SK-N-SH treated with all-trans-retinoic acid at 6 μM for 48 hours (cell line): Measurements from ENCODE around the gene OR12D2.

ENCODE experiments used
- ESRRG ChIP-seq: fragments of 250-450 bp; sonication (Bioruptor Pico); IDR thresholded peaks from 2 replicates; pipeline ENCODE4 v1.6.1; 2021; ENCODE audit warnings: mild to moderate bottlenecking
- PPARA ChIP-seq: fragments of 250-450 bp; sonication (Bioruptor Pico); IDR thresholded peaks from 2 replicates; pipeline ENCODE4 v1.5.0; 2020; ENCODE audit warnings: mild to moderate bottlenecking, borderline replicate concordance
- TF ChIP-seq, protein P1 (sequence below): fragments of 250-450 bp; sonication (Bioruptor Pico); IDR thresholded peaks from 2 replicates; pipeline ENCODE4 v1.5.1; 2020; ENCODE audit warnings: low read depth, mild to moderate bottlenecking, moderate library complexity

GRCh38 chr6:29355603-29356002 is 39.8 kb upstream of the OR12D2 start:
- TF ChIP-seq, protein P1, sequence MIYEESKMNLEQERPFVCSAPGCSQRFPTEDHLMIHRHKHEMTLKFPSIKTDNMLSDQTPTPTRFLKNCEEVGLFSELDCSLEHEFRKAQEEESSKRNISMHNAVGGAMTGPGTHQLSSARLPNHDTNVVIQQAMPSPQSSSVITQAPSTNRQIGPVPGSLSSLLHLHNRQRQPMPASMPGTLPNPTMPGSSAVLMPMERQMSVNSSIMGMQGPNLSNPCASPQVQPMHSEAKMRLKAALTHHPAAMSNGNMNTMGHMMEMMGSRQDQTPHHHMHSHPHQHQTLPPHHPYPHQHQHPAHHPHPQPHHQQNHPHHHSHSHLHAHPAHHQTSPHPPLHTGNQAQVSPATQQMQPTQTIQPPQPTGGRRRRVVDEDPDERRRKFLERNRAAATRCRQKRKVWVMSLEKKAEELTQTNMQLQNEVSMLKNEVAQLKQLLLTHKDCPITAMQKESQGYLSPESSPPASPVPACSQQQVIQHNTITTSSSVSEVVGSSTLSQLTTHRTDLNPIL (CRISPR knock-in tag): no peak
- no peak for TF ChIP-seq ESRRG
- no peak for TF ChIP-seq PPARA (CRISPR knock-in tag)
